HL-60 (cell line): ENCODE results near the gene TEX9.

Experiments used
- GABPA ChIP-seq: IDR thresholded peaks from 2 replicates; pipeline ENCODE4 v1.6.1; 2012; ENCODE audit warnings: low read depth
- POLR2AphosphoS5 ChIP-seq: IDR thresholded peaks from 2 replicates; pipeline ENCODE4 v1.6.1; 2012; ENCODE audit warnings: low read depth
- REST ChIP-seq: IDR thresholded peaks from 2 replicates; pipeline ENCODE4 v1.6.1; 2012; ENCODE audit warnings: low read depth; ENCODE audit not compliant: insufficient replicate concordance
- TF ChIP-seq, protein P1 (sequence below): IDR thresholded peaks from one replicate; pipeline ENCODE4 v1.5.1; 2011; ENCODE audit warnings: low read length, control low read depth, inconsistent platforms; ENCODE audit not compliant: insufficient read depth

- TF ChIP-seq REST (peak; percentile 46), GABPA (no peak), POLR2AphosphoS5 (peak; percentile 48; the same call in 1 of the 2 replicates)
- TF ChIP-seq, protein P1, sequence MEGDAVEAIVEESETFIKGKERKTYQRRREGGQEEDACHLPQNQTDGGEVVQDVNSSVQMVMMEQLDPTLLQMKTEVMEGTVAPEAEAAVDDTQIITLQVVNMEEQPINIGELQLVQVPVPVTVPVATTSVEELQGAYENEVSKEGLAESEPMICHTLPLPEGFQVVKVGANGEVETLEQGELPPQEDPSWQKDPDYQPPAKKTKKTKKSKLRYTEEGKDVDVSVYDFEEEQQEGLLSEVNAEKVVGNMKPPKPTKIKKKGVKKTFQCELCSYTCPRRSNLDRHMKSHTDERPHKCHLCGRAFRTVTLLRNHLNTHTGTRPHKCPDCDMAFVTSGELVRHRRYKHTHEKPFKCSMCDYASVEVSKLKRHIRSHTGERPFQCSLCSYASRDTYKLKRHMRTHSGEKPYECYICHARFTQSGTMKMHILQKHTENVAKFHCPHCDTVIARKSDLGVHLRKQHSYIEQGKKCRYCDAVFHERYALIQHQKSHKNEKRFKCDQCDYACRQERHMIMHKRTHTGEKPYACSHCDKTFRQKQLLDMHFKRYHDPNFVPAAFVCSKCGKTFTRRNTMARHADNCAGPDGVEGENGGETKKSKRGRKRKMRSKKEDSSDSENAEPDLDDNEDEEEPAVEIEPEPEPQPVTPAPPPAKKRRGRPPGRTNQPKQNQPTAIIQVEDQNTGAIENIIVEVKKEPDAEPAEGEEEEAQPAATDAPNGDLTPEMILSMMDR, result no peak
These were observed at the start of gene TEX9 for GRCh38 chr15:56365075-56365711.
